ENCODE data around the gene ERN2. TPM values are rescaled to one million over a fixed set of nuclear protein-coding genes. Genes with fewer than 3 reads are reported as not detected.

ERN2 gene
- total and polyA plus RNA-seq, 2 of the 13 experiments (the other 11 are each of a cell fraction or from before 2014, with no cell fraction given): 2.2 to 3.5 TPM

GRCh38 chr16:23678430-23679273 is 34.4 kb downstream of the ERN2 start, which contains the start of gene PLK1 (continued):
- TF ChIP-seq ZNF142 (CRISPR knock-in tag; IDR thresholded peaks at IDR 0.05) (0 out of 2 replicates have a peak, but pooled peaks have one; percentile 26), ZNF615 (CRISPR knock-in tag; IDR thresholded peaks at IDR 0.05; ENCODE audit: borderline replicate concordance) (0 out of 2 replicates have a peak, but pooled peaks have one; percentile 30), SKI (IDR thresholded peaks at IDR 0.05; ENCODE audit: partially characterized antibody) (peak; percentile 43), ZNF276 (CRISPR knock-in tag; IDR thresholded peaks at IDR 0.05; ENCODE audit: low read depth) (peak; percentile 43; the same call in 1 of the 2 replicates), ZNF44 (CRISPR knock-in tag; IDR thresholded peaks at IDR 0.05) (no peak), ZNF333 (CRISPR knock-in tag; IDR thresholded peaks at IDR 0.05; ENCODE audit: borderline replicate concordance) (no peak; the same call in 1 of the 2 replicates), SUZ12 (IDR thresholded peaks at IDR 0.05; ENCODE audit: low read depth, low read length) (peak; percentile 75), RBM39 (IDR thresholded peaks at IDR 0.05; ENCODE audit: low read depth, low read length, poor library complexity, severe bottlenecking) (peak; percentile 99), SRSF4 (IDR thresholded peaks at IDR 0.05; ENCODE audit: low read depth, low read length, poor library complexity, severe bottlenecking) (no peak), MLX (CRISPR knock-in tag; IDR thresholded peaks at IDR 0.05) (peak; percentile 46; the same call in 1 of the 2 replicates), ZSCAN21 (CRISPR knock-in tag; IDR thresholded peaks at IDR 0.05; ENCODE audit: borderline replicate concordance) (peak; percentile 100), ZC3H4 (CRISPR knock-in tag; IDR thresholded peaks at IDR 0.05; ENCODE audit: borderline replicate concordance) (peak; percentile 37; the same call in 1 of the 2 replicates), ZBTB37 (CRISPR knock-in tag; IDR thresholded peaks at IDR 0.05) (no peak), STAT6 (CRISPR knock-in tag; IDR thresholded peaks at IDR 0.05; ENCODE audit: borderline replicate concordance) (0 out of 2 replicates have a peak, but pooled peaks have one; percentile 80)

All from HepG2 (cell line).